ENCODE data around the gene CTAGE1.
"Not testable (repeated sequence)": the region's sequence is repeated elsewhere in the genome, so short reads cannot be mapped to it uniquely, and the experiment has no call there.

The CTAGE1 gene, protein sequence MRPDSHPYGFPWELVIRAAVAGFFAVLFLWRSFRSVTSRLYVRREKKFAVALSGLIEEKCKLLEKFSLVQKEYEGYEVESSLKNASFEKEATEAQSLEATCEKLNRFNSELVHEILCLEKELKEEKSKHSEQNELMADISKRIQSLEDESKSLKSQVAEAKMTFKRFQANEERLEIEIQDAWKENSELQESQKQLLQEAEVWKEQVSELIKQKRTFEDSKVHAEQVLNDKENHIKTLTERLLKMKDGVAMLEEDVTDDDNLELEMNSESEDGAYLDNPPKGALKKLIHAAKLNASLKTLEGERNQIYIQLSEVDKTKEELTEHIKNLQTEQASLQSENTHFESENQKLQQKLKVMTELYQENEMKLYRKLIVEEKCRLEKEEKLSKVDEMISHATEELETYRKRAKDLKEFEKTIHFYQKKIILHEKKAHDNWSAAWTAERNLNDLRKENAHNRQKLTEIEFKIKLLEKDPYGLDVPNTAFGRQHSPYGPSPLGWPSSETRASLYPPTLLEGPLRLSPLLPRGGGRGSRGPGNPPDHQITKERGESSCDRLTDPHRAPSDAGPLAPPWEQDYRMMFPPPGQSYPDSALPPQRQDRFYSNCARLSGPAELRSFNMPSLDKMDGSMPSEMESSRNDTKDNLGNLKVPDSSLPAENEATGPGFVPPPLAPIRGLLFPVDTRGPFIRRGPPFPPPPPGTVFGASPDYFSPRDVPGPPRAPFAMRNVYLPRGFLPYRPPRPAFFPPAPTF

DNA sequence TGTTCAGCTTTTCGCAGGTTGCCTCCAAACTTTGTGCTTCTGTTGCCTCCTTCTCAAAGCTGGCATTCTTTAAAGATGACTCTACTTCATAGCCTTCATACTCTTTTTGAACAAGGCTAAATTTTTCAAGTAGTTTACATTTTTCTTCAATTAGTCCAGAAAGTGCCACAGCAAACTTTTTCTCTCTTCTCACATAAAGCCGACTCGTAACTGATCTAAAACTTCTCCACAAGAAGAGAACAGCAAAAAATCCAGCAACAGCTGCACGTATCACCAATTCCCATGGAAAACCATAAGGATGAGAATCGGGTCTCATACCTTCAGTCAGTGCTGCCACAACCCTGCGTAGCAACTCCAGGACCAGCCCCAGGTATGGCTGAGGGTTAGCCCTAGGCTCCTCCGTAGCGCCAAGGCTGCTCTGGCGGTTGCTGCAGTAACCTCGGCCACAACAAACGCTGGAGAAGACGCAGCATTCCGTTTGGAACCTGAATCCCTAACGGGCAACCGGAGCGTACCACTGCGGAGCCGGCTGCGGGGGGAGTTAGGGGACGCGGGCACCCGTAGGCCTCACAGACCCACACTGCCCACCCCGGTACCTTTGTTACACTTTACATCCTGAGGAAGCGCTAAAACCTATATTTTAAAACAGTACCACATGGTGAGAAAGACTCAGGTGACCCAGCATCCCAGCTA lies at the start of gene CTAGE1:
Gene CTAGE1 (minus strand): TSS at position 420 of the 693 bp plus-strand sequence. CDS start 104 bp downstream, at position 316.
- no peak for DNase-seq

DNA sequence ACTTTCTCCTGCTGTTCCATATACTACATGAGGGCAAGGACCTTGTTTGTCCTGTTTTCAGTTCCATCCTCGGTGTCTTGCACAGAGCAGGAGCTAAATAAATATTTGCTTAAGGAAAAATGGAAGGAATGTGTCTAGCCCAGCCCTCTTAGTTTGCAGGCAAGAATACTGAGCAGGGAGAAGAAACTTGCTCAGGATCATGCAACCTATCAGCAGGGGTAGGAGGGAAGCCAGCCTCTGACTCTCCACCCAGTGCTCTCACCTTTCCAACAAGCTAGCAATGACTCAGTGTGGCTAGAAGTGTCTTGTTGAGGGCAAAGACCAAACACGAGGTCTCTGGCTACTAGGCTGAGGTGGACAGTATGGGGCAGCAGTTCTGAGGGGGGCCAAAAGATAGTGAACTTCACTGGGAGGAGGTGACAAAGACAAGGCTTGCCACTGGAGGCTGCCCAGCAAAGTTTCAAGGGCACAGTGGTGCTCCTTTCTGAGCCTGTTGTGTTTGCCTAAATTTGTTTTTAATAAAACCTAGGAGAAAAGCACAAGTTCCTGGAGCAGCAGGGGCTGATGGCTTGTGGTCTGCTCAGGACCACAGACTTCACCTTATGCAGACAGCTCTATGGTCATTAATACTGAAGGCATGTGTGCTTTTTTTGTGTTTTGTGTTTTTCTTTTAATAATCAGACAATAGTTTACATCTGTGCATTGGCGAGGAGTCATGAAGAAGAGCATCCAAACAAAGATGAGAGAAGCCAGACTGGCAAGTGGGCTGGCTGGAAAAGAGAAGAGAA lies 49.1 kb upstream of the CTAGE1 start:
- no peak for DNase-seq

DNA sequence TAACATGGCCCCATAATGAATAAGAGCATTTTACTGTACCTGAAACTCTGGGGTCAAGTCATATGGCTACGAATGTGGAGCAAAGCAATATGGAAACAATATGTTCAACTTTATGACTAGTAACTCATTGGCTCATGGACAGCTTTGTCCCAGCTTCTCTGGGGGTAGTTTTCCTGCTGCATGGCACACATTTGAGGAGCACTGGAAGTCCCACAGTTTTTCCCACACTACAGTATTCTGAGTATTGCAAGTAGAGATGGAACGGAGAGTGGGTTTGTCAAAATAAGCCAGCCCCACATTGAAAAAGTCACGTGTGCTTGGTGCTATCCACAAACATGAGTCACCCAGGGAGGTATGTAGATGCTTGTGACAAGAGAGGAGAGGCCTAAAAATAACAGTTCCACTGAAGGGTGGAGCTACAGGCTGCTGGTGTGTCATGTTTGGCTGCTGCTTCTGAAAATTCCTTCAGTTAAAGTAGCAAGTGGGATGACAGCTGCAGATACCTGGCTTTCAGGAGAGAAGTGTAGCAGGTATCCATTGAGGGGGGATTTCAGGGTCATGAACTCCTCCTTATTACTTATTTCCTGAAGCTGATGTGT lies 48.2 kb upstream of the CTAGE1 start:
- DNase-seq = no peak

DNA sequence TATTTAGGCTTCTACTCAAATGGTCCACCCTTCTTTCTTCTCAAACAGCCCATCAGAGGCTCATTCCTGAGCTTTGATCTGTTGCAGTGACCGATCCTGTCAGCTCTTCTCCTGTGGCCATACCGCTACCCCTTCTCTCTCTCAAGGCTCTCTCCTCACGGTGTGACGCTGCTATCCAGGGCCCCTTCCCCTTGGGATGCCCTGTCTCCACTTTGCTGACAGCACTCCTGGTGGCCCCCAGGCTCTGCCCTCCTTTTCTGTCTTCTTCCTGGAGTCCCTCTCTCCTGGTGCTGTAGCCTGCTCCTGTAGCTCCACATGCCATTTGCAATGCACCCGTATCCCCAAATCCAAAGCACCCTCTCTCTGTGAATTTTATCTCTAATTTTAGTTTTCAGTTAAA lies 45.4 kb upstream of the CTAGE1 start:
- no peak for DNase-seq

DNA sequence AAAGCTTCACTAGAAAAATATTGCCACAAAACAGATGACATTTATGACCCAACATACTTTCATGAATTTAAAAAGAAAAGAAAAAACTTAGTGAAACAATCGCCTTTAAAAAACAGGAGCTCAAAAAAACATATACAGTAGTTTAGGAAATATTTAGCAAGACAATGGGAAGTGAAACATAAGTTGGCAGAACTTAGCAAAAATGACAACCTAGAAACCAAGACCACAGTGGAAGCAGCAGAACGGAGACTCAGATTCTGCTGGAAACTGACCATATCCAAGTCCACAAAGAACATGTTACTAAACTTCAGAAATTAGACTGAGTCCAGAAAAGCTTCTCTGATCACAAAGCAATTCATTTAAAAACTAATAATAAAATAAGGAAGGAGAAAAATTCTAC lies 41.8 kb upstream of the CTAGE1 start:
- no peak for DNase-seq

DNA sequence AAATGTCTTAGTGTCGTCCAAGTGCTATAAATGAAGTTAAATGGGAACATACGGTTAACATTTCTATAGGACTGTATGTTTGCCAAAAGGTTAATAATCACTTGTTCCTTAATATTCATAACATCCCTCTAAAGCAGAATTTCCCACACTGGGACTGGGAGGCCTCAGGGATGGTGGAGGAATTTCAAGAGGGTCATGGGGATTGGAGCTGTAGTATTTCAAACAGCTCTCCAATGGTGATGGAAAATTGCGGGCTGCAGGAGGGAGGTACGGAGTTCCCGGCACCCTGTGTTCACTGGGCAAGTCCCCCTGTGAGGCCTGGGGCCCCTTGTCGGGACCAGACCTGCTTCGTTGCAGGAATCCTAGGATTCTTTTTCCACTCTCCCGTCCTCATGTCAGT lies 39.8 kb upstream of the CTAGE1 start:
- no peak for DNase-seq

DNA sequence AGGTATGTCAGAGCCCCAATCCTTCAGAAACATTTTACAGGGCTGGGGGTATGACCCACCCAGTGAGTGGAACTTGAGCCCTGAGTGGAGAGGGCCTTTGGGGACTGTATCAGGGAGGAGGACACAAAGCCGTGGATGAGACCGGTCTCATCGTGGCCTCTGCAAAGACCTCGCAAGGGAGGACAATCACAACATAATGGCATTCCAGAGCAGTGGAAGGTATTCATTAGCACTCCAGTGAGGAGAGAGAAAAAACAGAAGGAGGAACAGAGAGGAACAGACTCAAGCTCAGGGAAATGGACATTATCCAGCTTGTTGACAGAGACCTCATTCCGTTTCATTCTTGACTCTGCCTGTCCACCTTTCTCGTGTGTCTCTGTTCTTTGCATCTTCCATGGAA lies 38.8 kb upstream of the CTAGE1 start:
- no peak for DNase-seq

DNA sequence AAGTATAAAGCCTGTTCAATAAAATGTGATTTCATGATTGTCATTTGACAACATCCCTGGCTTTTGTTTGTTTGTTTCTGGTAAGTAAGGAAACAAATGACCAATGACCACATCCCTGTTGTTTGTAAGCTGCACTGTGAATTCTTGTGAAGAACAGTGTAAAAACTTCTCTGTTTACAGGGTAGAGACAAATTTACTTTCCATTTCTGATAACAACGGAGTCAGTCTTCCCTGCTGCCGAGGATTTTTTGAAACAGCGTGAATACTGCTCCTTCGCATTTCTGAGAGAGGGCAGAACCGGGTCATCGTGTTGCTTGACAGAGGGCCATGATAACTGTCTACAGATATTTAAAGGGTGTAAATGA lies 38.4 kb upstream of the CTAGE1 start:
- no peak for DNase-seq

DNA sequence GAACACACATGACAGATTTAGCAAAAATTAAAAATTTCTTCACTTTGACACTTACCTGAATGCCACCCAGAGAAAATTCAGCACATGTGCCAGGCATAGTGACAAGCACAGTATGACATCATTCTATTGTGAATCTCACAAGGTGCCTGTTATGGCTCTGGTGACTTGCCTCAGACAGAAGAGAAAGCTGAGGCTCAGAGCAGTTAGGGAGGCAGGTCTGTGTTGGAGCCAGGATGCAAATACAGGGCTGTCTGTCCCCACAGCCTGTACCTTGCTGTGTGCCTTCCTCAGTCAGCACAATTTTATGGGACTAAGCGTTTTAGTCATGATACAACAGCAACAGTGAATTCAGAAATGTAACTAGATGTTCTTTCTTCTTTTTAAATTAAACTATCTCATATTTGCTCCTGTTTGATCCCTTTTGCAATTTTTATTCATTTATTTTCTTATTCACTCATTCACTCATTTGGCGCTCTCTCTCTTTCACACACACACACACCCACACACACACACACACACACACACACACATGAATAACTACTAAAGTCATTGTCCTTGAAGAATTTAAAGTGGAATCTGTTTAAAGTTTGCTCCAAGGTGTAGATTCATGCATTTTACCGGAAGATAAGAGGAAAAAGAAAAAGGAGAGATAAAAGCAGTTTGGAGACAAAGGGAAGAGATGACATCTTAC lies 37.9 kb upstream of the CTAGE1 start:
- no peak for DNase-seq

DNA sequence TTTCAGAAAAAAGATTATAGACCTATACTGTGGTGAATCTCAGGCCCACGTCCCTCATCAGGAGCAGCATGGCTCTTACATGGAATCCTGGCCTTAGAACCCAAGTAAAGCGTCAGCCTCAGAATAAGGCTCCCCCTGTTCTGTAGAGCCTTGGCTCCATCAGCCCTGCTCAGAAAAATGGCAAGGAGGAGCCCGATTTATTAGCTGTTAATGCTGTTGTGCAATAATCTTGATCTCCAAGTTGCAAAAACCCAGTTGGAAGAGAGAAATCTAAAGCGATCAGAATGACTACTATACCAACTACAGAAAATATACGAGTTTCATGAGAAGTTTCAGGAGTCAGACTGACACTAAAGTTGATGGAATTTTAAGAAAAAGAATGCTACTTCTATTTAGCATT lies 35.6 kb upstream of the CTAGE1 start:
- DNase-seq = no peak

DNA sequence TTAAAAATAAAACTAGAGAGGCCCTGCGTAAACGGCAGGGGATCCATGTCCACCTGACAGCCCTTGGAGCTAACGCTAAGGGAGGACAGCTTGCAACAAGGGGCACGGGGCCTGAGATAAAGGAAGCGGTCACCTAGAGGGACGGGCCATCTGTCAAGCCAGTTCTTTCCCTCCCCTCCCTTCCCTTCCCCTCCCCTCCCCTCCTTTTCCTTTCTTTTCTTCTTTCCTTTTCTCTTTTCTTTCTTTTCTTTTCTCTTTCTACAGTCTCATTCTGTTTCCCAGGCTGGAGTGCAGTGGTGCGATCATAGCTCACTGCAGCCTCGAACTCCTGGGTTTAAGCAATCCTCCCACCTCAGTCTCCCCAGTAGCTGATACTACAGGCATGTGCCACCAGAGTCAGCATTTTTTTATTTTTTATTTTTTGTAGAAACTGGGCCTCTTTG lies 34.5 kb upstream of the CTAGE1 start:
- no peak for DNase-seq

DNA sequence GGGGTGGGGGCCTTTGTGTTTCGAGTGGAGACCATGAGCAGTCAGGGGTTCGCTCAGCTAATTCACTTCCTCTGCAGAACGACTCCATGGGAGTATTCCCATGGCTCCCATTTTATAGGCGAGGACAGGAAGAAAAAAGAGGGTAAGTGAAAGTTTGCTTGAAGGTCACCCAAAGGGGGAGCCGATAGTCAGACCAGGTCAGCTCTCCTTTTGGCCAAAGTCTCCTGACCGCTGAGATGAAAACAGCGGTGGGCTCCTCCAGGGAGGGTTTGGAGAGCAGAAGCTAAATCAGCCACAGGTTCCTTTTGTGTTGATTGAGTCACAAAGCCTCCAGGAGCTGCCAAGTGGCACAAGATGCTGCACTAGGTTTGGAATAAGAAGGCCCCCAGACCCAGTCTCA lies 34.1 kb upstream of the CTAGE1 start:
- DNase-seq = no peak

DNA sequence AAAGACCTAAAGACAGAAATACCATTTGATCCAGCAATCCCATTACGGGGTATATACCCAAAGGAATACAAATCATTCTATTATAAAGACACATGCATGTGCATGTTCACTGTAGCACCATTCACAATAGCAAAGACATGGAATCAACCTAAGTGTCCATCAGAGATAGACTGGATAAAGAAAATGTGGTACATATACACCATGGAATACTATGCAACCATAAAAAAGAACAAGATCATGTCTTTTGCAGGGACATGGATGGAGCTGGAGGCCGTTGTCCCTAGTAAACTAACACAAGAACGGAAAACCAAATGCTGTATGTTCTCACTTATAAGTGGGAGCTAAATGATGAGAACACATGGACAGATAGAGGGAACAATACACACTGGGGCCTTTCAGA lies 33.1 kb upstream of the CTAGE1 start:
- DNase-seq = not testable (repeated sequence)

DNA sequence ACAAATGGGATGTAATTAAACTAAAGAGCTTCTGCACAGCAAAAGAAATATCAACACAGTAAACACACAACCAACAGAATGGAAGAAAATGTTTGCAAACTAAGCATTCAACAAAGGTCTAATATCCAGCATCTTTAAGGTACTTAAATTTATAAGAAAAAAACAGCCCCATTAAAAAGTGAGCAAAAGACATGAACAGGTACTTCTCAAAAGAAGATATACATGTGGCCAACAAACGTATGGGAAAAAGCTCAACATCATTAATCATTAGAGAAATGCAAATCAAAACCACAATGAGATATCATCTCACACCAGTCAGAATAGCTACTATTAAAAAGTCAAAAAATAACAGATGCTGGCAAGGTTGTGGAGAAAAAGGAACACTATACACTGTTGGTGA lies 32.6 kb upstream of the CTAGE1 start:
- not testable (repeated sequence) for DNase-seq

DNA sequence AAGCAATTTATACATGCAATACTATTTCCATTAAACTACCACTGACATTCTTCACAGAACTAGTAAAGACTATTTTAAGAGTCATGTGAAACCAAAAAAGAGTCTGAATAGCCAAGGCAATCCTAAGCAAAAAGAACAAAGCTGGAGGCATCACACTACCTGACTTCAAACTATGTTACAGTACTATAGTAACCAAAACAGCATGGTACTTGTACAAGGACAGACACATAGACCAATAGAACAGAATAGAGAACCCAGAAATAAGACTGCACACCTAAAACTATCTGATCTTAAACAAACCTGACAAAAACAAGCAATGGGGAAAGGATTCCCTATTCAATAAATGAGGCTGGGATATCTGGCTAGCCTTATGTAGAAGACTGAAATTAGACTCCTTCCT lies 32.0 kb upstream of the CTAGE1 start:
- DNase-seq = not testable (repeated sequence)

DNA sequence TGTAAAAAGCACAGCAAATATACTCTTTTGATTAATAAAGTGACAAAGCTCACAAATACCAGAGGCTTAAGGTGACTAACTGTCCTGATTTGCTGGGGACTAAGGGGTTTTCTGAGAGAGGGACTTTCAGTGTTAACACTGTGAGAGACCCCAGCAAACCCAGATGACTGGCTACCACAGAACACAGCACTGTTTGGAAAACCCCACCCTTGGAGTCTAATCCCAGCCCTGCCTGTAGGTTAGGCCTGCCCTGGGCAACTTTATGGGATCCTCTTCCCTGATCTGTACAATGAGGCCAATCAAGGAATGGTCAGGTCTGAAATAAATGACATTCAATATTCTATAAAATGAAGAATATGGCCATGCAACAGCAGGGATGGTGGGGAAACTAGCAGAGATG lies 30.5 kb upstream of the CTAGE1 start:
- no peak for DNase-seq

DNA sequence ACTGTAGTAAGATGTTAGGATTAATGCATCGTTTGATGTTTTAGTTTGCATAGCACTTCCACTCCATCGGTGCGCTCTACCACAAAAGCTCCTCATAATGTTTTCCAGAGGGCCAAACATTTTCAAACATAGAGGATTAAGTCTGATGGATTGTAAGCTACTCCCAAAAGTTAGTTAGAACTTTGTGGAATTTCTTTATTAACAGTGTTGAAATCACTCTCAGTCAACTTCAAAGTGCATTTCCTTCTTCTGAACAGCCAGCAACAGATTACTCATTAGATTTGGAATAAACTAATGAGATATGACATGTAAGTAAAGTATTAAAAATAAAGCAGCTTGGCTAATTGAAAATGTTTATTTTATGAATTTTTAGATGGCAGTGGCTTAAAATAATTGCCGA lies 30.1 kb upstream of the CTAGE1 start:
- DNase-seq = no peak

DNA sequence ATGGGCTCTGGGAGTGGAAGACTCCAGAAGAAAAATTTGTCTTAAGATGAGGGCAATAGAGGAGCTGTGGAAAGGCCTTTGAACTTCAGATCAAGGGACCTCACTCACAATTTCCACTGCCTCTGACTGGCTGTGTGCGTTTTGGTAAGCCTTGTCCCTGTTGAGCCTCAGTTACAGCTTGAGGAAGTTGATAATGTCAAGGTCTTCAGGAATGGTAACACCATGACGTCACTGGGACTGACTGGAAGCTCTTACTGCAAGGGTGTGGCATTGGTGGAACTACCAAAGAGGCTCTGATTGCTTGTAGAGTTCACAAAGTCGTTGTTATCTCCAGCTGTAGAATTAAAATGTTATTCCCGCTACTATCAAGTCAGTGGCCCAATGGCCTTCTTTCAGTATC lies 29.2 kb upstream of the CTAGE1 start:
- no peak for DNase-seq

DNA sequence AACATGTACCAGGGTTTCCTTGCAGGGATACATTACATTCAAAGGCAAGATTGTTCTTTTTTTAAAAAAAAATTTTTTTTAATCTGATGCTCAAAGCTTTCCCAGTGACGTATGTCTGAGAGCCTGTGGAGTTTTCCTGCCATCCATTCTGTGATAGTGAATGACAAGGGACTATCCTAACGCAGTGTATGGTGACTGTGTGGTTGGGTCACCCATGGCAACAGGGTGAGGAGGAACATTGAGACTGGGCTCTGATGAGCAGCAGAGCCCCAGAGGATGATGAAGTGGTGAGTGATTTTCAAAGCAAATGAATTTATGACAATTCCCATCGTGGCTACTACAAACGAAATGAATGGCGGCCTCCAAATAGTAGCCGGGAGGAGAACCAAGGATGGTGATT lies 28.6 kb upstream of the CTAGE1 start:
- DNase-seq = no peak

DNA sequence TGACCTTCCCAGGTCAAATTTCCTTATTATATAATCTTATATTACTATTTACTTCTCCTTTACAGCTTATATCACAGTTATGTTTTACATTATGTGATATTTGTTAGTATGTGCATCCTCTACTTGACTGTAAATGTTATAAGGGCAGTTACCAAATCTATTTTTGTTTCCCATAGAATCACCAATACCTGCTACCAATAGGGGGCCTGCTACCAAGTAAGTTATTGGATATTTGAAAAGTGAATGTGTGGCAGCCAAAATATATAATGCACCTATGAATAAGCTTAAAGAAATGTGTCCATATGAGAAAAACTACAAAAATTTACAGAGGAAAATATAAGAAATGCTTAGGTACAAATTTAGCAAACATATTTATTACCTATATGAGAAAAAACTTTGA lies 23.9 kb upstream of the CTAGE1 start:
- DNase-seq = no peak

DNA sequence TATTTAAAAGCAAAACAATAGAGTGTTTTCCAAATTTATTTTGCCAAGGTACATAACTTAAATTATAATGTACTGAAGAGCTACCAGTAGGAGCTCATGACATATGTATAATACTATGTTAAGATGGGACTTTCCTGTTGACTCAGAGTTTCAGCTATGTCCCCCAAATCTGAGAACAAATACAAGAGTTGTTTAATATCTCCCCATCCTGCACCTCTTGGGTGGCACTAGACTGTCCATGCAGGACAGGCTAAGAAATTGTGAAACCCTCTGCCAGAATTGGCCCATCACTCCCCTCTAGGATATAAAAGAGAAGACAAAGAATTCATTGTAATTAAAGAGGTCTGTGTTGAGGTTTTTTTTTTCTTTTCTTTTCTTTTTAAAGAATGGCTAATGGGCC lies 21.7 kb upstream of the CTAGE1 start:
- DNase-seq = no peak

DNA sequence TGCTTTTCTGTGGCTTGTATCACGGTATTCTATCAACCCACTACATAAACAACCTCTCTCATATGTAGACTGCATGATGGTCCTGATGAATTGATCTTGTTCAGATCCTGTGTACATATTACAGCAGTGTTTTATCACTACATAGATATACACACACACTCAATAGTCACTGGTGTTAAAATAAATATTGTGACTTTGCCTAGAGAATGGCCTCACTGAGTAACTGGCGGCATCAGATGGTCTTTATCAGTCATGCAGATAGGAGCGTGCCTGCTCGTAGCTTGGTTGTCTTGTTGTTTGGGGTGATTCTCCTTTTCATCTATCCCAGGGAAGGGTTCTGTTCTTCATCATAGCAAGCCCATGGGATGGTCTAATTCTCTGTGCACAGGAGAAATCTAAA lies 18.4 kb upstream of the CTAGE1 start:
- no peak for DNase-seq
